HL-60 (cell line): ENCODE measurements around the gene NACA2.

Experiments used
- CTCF ChIP-seq: IDR thresholded peaks from one replicate; pipeline ENCODE4 v1.5.1; 2011; ENCODE audit warnings: low read length, control low read depth, inconsistent platforms; ENCODE audit not compliant: insufficient read depth
- GABPA ChIP-seq: IDR thresholded peaks from 2 replicates; pipeline ENCODE4 v1.6.1; 2012; ENCODE audit warnings: low read depth
- POLR2AphosphoS5 ChIP-seq: IDR thresholded peaks from 2 replicates; pipeline ENCODE4 v1.6.1; 2012; ENCODE audit warnings: low read depth

DNA sequence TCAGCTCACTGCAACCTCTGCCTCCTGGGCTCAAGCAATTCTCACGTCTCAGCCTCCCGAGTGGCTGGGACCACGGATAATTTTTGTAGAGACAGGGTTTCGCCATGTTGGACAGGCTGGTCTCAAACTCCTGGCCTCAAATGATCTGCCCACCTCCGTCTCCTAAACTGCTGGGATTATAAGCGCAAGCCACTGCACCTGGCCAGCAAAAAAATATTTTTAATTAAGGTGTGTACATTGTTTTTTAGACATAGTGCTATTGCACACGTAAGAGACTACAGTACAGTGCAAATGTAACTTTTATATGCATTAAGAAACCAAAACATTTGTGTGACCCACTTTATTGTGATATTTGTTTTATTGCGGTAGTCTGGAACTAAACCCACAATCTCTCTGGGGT is 49.0 kb downstream of the NACA2 start:
- TF ChIP-seq CTCF: no peak
- TF ChIP-seq GABPA: no peak
- TF ChIP-seq POLR2AphosphoS5: no peak
